ENCODE measurements around the gene LIPK.

- TF ChIP-seq ARID4B (CRISPR knock-in tag; IDR thresholded peaks at IDR 0.05; ENCODE audit: borderline replicate concordance) (no peak), ZNF396 (CRISPR knock-in tag; IDR thresholded peaks at IDR 0.05; ENCODE audit: borderline replicate concordance) (no peak), SP1 (CRISPR knock-in tag; conservative IDR thresholded peaks at IDR 0.05) (no peak), ATF1 (CRISPR knock-in tag; IDR thresholded peaks at IDR 0.05) (no peak), RELA (CRISPR knock-in tag; IDR thresholded peaks at IDR 0.05; ENCODE audit: borderline replicate concordance) (no peak), FOXP4 (CRISPR knock-in tag; IDR thresholded peaks at IDR 0.05) (no peak), KAT7 (CRISPR knock-in tag; IDR thresholded peaks at IDR 0.05; ENCODE audit: borderline replicate concordance) (no peak), IRF2 (CRISPR knock-in tag; IDR thresholded peaks at IDR 0.05; ENCODE audit: borderline replicate concordance, low read depth) (no peak)
- TF ChIP-seq, protein P1, sequence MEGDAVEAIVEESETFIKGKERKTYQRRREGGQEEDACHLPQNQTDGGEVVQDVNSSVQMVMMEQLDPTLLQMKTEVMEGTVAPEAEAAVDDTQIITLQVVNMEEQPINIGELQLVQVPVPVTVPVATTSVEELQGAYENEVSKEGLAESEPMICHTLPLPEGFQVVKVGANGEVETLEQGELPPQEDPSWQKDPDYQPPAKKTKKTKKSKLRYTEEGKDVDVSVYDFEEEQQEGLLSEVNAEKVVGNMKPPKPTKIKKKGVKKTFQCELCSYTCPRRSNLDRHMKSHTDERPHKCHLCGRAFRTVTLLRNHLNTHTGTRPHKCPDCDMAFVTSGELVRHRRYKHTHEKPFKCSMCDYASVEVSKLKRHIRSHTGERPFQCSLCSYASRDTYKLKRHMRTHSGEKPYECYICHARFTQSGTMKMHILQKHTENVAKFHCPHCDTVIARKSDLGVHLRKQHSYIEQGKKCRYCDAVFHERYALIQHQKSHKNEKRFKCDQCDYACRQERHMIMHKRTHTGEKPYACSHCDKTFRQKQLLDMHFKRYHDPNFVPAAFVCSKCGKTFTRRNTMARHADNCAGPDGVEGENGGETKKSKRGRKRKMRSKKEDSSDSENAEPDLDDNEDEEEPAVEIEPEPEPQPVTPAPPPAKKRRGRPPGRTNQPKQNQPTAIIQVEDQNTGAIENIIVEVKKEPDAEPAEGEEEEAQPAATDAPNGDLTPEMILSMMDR (IDR thresholded peaks at IDR 0.05), result no peak
- TF ChIP-seq, protein P2, sequence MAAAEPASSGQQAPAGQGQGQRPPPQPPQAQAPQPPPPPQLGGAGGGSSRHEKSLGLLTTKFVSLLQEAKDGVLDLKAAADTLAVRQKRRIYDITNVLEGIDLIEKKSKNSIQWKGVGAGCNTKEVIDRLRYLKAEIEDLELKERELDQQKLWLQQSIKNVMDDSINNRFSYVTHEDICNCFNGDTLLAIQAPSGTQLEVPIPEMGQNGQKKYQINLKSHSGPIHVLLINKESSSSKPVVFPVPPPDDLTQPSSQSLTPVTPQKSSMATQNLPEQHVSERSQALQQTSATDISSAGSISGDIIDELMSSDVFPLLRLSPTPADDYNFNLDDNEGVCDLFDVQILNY (CRISPR knock-in tag; IDR thresholded peaks at IDR 0.05), result no peak
Measured at GRCh38 chr10:88680958-88681357, 25.1 kb upstream of the LIPK start.
